T-helper 1 cell treated with Interleukin-12 subunit alpha and Interleukin-12 subunit beta and Interleukin-4 antibody, amounts not matched to agents 30 μg/mL and 1 μg/mL, for 36 hours (primary cell): ENCODE results near the gene ADAMTS14.

Source experiments
- H3K27ac Mint-ChIP-seq: one replicate; pipeline ENCODE4 v1.8.0; 2021; ENCODE audit warnings: mild to moderate bottlenecking, mixed read lengths
- H3K27me3 Mint-ChIP-seq: one replicate; pipeline ENCODE4 v1.8.0; 2021; ENCODE audit warnings: low read depth, mixed read lengths
- H3K36me3 Mint-ChIP-seq: one replicate; pipeline ENCODE4 v1.8.0; 2021; ENCODE audit warnings: low read depth, mixed read lengths
- H3K4me1 Mint-ChIP-seq: one replicate; pipeline ENCODE4 v1.8.0; 2021; ENCODE audit warnings: low read depth, mixed read lengths
- H3K4me3 Mint-ChIP-seq: one replicate; pipeline ENCODE4 v1.8.0; 2021; ENCODE audit warnings: mild to moderate bottlenecking, moderate library complexity, mixed read lengths
- H3K9me3 Mint-ChIP-seq: one replicate; pipeline ENCODE4 v1.8.0; 2021; ENCODE audit warnings: mixed read lengths

ADAMTS14 gene

DNA sequence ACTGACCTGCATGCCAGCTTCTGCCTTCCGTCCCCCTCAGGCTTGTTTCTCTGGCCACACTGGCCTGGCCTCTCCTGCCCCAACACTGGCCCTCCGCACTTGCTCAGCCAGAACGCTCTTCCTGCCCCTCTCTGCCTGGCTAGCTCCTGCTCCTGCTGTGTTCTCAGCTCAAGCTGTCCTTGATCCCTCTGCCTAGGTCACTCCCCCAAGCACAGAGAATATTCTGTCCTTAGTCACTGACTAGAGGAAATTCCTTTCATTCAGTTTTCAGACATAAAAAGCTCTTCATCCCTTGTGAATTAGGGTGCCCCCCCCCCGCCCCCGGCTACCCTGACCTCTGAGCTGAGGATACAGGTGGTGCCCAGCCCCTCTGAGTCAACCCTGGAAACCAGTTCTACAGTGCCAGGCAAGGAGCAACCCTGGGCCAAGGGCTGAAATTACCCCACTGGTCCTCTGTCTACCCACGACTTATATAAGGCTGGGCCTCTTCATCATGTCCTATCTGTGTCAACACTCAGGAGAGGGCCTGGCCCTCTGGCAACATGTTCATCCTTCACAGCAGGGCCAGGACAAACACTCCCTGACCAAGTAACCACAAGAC is 136.8 kb downstream of the ADAMTS14 start:
- no peaks in the 10 kb centered on the region for H3K36me3 Mint-ChIP-seq
- peaks cover under 1% of the 10 kb centered on the region for H3K4me1 Mint-ChIP-seq
- no peak overlapping the region for H3K4me3 Mint-ChIP-seq
- H3K9me3 Mint-ChIP-seq = no peaks in the 10 kb centered on the region
- no peak overlapping the region for H3K27ac Mint-ChIP-seq
- peaks cover 16% of the 10 kb centered on the region for H3K27me3 Mint-ChIP-seq

DNA sequence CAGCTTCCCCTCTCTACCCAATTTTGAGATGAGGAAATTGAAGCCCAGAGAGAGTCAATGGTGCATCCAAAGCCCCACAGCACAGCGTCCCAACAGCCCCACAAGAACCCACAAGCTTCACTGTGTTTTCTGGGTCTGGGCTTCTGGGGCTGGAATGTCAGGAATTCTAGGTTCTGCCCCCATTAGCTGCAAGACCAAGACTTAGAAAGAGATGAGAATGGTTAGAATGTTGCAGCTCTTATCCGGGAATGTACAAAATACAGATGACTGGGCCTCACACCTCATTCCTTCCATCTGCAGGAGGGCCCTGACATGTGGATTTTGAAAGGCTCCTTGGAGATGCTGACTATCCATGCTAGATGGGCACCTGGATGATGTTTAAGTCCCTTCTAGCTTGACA is 137.4 kb downstream of the ADAMTS14 start:
- Mint-ChIP-seq H3K4me3 (no peak overlapping the region), H3K27me3 (peaks cover 16% of the 10 kb centered on the region), H3K27ac (no peak overlapping the region)

DNA sequence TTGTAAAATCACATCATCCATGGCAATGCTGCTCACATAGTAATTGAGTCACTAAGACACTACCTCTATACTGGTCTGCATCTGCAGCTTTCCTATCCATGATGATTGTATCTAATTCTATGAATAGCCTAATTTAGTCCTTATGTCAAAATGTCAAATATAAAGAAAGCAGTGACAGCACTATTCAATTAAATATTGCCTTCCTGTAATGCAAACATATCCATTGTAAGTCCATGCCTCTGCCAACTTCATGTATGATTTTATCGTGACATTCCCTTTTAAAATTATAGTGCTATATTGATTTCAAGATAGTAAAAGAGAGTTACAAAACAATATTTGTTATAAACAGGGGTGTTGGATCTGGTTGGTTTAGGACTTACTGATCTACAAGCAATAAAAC is 138.7 kb downstream of the ADAMTS14 start:
- H3K27me3 Mint-ChIP-seq = peaks cover 16% of the 10 kb centered on the region
- no peak overlapping the region for H3K27ac Mint-ChIP-seq
- H3K4me1 Mint-ChIP-seq = peaks cover 3% of the 10 kb centered on the region
- H3K4me3 Mint-ChIP-seq = no peak overlapping the region
- H3K9me3 Mint-ChIP-seq = no peaks in the 10 kb centered on the region
- H3K36me3 Mint-ChIP-seq = no peaks in the 10 kb centered on the region

More for the DNA sequence above, 137.4 kb downstream of the ADAMTS14 start:
- H3K4me1 Mint-ChIP-seq = peaks cover 3% of the 10 kb centered on the region
- H3K9me3 Mint-ChIP-seq = no peaks in the 10 kb centered on the region
- no peaks in the 10 kb centered on the region for H3K36me3 Mint-ChIP-seq

DNA sequence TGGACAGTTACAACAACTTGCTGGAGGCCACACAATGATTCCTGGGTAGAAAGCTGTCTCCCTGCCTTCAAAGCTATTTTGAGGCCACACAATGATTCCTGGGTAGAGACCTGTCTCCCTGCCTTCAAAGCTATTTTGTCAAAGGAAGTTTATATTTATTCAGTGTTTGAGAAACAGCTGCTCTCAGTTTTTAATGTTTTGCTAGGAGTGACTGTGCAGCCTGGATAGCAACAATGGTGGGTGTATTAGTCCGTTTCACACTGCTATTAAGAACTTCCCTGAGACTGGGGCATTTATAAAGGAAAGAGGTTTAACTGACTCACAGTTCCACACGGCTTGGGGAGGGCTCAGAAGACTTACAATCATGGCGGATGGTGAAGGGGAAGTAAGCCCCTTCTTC is 139.6 kb downstream of the ADAMTS14 start:
- Mint-ChIP-seq H3K36me3 (no peaks in the 10 kb centered on the region), H3K9me3 (no peaks in the 10 kb centered on the region), H3K4me1 (peaks cover 8% of the 10 kb centered on the region), H3K4me3 (no peak overlapping the region), H3K27ac (no peak overlapping the region), H3K27me3 (peaks cover 16% of the 10 kb centered on the region)
